CD4-positive, alpha-beta T cell treated with Interleukin-2 at 100 ng/mL for 4 hours (primary cell): Measurements from ENCODE around the gene PILRA.
"Not testable (repeated sequence)": the region's sequence is repeated elsewhere in the genome, so short reads cannot be mapped to it uniquely, and the experiment has no call there.

Experiments used
- DNase-seq: peaks from one replicate; pipeline ENCODE4 v3.0.0-alpha.2; 2020; ENCODE audit warnings: low spot score

Gene PILRA

GRCh38 chr7:100358027-100358856, 15.0 kb upstream of the PILRA start, which contains the start of gene PILRB:
Gene PILRB (plus strand): TSS chr7:100358117. CDS start chr7:100358303, 186 bp downstream.
- no peak for DNase-seq

GRCh38 chr7:100358857-100359212, 14.5 kb upstream of the PILRA start:
- no peak for DNase-seq

- DNase-seq, result no peak
Measured at GRCh38 chr7:100360135-100360854, 13.0 kb upstream of the PILRA start.

DNA sequence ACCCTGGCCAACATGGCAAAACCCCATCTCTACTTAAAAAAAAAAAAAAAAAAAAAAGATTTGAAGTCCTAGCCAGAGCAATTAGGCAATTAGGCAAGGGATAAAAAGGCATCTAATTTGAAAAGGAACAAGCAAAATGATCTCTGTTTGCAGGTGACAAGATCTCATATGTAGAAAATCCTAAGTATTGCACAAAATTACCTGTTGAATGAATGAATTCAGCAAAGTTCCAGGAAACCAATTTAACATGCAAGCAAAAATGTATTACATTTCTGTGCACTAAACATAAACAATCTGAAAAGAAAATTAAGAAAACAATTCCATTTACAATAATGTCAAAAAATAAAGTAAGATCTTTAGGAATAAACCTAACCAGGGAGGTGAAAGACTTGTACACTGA, 10.2 kb upstream of the PILRA start:
- DNase-seq, result no peak

GRCh38 chr7:100363797-100364196, 9.5 kb upstream of the PILRA start:
- DNase-seq, result not testable (repeated sequence)

DNA sequence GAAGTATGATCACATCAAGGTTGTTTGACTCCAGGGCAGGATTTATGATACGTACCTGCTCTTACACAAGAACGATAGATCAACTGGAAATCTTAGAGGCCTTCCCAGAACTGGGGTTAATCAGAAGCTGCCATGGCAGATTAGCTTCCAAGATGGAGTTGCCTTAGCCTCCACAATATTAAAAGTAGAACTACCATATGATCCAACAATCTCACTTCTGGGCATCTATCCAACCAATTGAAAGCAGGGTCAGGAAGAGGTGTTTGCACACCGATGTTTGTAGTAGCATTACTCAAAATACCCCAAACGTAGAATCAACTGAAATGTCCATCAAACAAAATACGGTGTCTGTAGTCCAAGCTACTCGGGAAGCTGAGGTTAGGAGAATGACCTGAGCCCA, 8.8 kb upstream of the PILRA start:
- no peak for DNase-seq

DNA sequence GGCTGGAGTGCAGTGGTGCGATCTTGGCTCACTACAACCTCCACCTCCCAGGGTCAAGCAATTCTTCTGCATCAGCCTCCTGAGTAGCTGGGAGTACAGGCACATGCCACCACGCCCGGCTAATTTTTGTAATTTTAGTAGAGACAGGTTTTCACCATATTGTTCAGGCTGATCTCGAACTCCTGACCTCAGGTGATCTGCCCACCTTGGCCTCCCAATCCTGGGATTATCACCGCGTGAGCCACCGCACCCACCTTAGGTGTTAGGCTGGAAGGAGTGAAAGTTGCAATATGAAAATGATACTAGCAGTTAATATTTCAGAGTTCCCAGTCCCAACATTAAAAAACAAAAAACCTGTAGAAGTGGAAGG, 7.3 kb upstream of the PILRA start:
- not testable (repeated sequence) for DNase-seq

GRCh38 chr7:100366411-100367250, 6.7 kb upstream of the PILRA start:
- DNase-seq, result no peak

DNA sequence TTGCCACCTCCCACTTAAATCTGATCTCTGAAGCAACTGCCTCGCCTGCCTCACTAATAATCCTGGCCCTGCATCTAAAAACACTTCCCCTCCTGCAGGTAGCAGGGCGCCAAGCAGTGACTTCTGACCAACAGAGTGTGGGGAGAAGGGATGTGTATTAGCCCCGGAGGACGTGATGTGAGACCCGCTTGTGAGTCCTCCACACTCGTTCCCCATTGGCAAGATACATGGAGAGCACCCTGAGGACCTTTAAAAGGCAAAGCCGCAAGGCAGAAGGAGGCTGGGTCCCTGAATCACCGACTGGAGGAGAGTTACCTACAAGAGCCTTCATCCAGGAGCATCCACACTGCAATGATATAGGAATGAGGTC, 6.1 kb upstream of the PILRA start:
- DNase-seq, result no peak

- no peak for DNase-seq
Measured at GRCh38 chr7:100367676-100368613, 5.3 kb upstream of the PILRA start.

- peak; percentile 22 for DNase-seq
Measured at GRCh38 chr7:100369105-100369504, 4.2 kb upstream of the PILRA start.

DNA sequence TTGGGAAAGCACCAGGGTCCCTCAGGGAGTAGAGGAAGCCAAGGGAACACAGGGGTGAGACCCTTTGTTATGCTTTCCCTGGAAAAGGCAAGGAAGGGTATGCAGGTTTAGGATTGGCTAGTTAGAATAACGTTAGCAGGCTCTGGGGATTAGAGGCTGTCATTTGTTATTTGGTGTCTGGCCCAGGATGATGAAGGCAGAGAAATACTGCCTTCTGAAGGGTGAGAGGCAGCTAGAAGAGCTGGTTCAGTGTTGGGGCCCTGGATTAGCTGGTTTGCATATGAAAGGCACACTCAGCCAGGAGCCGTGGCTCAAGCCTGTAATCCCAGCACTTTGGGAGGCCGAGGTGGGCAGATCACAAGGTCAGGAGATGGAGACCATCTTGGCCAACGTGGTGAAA, 3.0 kb upstream of the PILRA start:
- DNase-seq, result no peak

DNA sequence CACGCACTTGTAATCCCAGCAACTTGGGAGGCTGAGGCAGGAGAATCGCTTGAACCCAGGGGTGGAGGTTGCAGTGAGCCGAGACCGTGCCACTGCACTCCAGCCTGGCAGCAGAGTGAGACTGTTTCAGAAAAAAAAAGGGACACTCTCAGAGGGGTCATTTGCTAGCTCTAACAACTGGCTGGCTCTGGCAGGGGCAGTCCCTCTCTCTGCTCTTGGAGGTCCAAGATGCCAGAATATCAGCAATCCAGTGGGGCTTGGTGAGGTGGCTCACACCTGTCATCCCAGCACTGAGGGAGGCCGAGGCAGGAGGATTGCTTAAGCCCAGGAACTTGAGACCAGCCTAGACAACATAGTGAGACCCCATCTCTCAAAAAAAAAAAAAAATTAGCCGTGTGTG, 2.5 kb upstream of the PILRA start:
- DNase-seq, result no peak

- no peak for DNase-seq
Measured at GRCh38 chr7:100371561-100372171, 1.6 kb upstream of the PILRA start.

- DNase-seq, result peak; percentile 21
Measured at GRCh38 chr7:100372256-100372655, 1.0 kb upstream of the PILRA start.

DNA sequence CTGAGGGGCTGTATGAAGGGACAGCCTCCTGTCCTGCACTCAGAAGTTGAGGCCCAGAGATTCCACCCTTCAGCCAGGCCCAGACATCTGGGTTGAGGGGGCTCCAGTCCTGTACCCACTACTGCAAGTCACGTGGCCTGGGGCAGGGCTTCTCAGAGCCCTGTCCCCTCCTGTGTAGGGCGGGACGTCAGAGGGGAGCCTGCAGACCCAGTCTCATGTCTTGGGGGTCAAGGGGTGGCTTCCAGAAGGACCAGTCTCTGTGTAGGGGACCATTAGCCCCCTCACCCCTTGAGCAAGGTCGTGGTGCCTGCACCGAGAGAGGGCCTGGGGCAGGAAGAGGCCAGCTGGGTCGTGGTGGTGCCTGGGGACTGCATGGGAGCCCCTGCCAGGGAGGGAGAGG, 593 bp upstream of the PILRA start:
- DNase-seq, result no peak

GRCh38 chr7:100373870-100374598, 747 bp downstream of the PILRA start:
- DNase-seq, result not testable (repeated sequence)

- no peak for DNase-seq
Measured at GRCh38 chr7:100374601-100375000, 1.3 kb downstream of the PILRA start.

DNA sequence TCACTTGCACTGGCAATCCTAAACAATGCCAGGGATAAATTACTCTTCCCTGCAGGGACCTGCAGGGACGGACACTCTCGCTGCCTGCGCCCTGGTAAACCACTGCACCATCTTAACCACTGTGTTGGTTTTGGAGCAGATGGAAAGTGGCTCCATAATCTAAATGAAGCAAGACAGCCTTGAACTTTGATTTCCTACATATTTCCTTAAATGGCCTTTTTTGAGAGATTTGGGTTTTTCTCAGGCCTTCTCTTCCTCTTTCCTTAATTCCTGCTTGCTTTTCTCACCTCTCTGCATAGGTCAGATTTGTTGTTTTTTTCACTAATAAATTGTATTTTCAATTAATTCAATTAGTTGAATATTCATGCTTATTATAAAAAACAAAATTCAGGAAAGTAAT, 2.8 kb downstream of the PILRA start:
- no peak for DNase-seq

DNA sequence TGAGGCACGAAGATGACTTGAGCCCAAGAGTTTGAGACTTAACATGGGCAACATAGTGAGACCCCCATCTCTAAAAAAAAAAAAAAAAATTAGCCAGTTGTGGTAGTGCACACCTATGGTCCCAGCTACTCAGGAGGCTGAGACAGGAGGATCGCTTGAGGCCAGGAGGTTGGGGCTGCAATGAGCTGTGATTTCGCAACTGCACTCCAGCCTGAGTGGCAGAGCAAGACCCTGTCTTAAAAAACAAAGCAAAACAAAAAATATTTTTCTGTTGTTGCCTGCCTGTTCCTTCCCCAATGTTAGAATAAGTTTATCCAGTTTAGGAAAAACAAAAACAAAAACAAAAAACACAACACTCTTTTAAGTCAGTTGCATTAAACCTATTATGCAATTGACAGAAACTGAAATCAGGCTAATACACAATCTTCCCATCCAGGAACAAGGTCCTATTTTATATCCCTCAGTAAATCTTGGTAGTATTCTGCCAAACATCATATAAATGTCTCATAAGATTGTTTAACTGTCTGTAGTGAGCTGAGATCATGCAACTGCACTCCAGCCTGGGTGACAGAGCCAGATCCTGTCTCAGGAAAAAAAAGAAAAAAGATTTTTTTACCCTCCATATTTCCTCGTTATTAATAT, 4.9 kb downstream of the PILRA start:
- no peak for DNase-seq
